Measurements from ENCODE around the gene TLR4.

TLR4 gene

DNA sequence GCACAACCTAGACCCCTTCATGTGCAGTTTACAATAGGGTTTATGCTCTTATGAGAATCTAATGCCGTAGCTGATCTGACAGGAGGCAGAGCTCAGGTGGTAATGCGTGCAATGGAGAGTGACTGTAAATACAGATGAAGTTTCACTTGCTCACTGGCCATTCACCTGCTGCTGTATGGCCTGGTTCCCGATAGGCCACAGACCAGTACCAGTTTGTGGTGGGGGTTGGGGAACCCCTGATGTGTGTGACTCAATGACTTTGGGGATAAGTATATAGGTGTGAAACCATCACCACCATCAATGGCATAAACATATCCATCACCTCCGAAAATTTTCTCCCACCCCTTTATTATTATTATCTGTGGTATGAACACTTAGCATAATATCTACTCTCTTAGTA is 42.1 kb downstream of the TLR4 start:
- no peak for DNase-seq

DNA sequence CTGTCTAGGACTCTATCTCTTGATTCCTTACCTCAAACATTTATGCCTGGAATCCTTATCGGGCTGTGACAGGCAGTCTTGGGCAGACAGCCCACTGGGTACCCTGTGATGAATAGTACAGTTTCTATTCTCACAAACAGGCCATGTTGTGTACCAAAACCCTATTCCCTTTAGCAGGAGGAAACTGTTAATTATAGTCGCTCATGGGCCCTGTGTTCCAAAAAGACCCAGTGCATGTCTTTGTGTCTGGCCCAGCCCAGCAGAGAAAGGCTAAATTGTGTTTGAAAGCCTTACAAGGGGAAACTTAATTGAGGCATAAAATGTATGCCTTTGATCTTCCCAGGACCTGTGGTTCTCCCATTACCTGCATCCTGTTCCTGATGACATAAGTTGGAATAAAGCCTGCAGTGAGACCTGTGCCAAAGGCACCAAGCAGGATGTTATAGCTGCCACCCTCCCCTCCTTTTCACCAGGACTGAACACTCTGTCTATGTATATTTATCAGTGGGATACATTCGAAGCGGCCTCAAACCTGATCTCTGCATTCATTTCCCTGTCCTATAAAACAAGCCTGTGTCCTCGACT is 43.3 kb downstream of the TLR4 start:
- no peak for DNase-seq

DNA sequence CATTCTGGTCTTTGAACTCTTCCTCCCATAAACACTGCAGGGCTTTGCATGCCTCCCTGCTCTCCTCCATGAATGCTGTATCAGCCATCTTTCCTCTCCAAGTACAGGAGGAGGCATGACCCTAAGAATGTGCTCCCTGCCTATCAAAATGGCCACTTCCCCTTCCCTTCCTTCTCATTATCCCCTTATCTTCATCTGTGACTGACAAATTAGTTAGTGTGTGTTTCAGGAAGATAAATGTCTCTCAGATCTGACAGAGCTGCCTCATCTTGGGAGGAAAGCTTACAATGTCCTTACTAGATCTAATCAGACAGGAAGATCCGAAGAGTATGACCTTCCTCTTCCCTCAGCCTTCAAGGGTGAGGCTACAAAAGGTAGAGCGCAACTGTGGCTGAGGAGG is 46.2 kb downstream of the TLR4 start:
- no peak for DNase-seq

DNA sequence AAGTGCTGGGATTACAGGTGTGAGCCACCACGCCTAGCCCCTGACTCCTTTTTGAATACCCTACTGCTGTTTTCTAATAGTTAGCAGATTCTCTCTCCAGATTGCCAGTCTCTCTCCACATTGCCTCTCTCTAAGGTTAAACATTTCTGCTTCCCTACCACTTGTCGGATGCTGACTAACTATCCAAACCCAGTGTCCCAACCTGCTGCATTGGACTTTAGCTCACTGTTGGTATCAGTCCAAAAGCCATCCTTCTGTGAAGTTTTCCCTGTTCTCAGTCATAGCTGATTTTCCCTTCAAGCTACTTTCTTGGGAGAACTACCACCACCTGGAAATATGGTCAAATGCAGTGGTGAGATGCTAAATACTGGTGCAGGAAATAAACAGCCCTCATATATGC is 48.7 kb downstream of the TLR4 start:
- DNase-seq, result no peak

DNA sequence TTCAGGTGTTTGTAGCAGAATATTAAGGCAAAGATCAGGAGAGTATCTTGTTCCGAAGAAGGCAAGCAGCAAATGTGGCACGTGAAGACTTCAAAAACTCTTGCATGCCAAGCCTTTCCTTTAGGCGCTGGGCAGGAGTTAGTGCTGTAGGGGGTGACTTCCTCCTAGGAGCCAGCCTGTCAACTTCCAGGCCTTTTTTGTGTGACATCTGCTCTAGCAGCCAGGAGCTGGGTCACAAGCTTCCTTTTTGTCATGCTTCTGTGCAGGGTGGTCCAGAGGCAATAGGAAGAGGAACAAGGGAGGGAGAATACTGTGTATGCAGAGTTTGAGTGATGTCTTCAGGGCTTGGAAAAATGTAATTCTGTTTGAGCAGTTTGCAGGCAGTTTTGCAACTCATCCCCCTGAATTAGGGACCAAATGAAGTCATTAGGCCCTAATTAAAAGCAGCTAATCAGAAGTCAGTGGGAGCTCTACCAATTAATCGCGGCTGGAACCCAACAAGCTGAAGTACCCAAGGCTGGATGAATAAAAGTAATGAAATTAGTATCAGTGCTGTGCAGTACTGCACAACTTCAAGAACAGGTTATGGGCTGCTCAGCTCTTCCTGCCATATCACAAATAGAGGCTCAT is 53.5 kb downstream of the TLR4 start:
- DNase-seq, result no peak

DNA sequence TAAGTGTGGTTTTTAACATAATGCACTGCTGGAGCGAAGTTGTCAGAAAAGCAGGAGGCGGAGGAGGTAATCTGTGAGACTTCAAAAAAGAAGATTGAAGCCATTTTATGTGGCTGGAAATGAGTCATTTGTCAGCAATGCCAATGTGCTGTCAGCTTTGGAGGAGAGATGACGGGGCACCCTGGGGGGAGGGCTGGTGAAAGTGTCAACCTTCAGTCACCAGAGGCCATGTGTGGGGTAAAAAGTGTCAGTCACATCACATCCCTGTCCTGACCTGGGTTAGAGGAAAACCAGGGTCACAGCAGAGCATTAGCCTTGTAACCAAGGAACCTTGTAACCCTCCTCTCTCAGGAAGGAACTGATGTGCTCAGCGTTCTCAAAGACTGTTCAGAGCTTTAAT is 59.1 kb downstream of the TLR4 start:
- DNase-seq, result peak; percentile 6 to 14

DNA sequence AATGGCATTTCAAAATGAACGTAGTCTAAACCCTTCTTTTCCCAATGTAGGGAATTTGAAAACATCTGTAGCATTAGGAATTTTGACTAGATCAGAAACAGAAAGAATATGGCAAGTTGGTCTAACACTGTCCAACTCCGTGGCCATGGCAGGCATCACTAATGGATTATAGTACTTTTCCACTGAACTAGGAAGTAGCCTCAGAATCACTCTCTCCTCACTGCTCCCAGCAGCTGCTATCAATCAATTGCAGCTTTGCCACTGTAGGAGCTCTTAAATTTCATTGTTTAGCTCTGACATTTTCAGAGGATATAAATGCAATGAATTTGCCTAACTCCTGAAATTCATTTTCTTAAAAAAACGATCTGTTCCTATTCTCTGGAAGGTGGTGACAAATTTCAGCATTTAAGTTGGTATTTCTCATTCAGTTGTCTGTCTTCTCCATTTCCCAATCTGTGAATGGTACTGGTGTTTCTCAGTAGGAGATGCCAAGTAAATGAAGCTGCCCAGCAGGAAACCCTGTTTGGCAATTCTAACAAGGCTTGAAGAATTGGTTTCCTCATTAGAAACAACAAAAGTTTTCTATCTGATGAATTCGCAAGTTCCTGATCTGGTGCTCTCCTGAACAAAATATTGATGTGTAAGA is 64.7 kb downstream of the TLR4 start:
- DNase-seq, result no peak

DNA sequence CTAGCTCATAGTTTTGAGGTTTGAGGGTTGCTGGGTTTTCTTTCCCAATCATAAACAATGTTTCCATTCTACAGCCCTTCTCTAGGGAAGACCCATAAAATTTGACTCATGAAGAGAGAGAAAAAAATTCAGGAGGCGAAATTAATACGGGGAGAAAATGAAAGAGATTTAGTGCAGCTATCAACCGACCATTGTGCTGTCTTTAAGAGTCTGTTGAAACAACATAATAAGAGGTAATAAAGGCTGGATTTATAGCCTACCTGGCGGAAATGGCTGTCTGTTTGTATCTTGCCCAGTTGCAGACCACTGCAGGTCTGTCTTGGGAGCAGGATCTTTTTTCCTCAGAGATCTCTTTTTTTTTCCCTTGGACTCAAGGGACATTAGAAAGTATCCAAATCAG is 66.9 kb downstream of the TLR4 start:
- no peak for DNase-seq

DNA sequence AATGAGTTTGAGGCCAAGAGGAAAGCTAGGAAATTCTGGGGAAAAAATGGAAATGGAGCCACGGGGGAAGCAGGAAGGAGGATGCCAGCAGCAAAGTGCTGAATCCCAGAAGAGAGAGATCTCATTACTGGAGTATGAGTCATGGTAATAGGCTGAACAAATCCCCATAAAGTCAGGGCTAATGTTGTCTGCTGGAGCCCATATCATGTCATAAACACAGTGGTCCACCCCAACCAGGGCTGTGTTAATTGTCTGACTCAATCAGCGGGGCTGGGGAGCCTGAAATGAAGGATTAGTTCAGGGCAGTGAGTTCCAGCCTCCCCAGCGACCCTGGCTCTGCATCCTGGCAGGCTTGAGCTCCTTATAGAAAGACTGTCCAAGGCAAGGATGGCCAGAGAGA is 68.8 kb downstream of the TLR4 start:
- DNase-seq, result no peak

Data from SW 1271 (cell line).